ENCODE measurements around the gene CGNL1.

DNA sequence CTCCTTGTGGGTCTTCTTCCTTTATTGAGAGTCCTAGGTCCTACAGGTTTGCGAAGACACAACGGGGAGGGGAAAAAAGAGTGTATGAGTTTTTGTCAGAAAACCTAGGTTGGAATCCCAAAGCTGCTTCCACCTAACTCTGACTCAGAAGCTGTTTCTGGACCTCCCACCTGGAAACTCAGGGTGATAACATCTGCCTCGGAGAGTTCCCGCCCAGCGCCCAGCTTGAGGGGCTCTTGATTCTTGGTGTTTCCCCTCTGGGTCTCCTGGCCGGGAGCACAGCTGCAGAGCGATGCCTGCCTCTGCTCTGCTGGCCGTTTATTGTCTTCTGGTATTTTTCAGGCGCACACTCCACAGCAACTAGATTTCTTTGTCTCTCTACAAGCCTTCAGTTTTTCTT, 162.5 kb downstream of the CGNL1 start:
- TF ChIP-seq, protein P1, sequence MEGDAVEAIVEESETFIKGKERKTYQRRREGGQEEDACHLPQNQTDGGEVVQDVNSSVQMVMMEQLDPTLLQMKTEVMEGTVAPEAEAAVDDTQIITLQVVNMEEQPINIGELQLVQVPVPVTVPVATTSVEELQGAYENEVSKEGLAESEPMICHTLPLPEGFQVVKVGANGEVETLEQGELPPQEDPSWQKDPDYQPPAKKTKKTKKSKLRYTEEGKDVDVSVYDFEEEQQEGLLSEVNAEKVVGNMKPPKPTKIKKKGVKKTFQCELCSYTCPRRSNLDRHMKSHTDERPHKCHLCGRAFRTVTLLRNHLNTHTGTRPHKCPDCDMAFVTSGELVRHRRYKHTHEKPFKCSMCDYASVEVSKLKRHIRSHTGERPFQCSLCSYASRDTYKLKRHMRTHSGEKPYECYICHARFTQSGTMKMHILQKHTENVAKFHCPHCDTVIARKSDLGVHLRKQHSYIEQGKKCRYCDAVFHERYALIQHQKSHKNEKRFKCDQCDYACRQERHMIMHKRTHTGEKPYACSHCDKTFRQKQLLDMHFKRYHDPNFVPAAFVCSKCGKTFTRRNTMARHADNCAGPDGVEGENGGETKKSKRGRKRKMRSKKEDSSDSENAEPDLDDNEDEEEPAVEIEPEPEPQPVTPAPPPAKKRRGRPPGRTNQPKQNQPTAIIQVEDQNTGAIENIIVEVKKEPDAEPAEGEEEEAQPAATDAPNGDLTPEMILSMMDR (conservative IDR thresholded peaks at IDR 0.05; ENCODE audit: low read length), result no peak
- TF ChIP-seq EZH2phosphoT487 (IDR thresholded peaks at IDR 0.05; ENCODE audit: borderline replicate concordance), result no peak

All from Loucy (cell line).